Activated naive CD8-positive, alpha-beta T cell treated with anti-CD3 and anti-CD28 coated beads, Interleukin-2, amount 50 U/mL, for 16 hours (primary cell): ENCODE results near the gene ZNF526.
A peak's percentile ranks its signal among the peaks of the same experiment; 100 is the strongest.

Experiments
- DNase-seq: peaks from one replicate; pipeline ENCODE4 v3.0.0-alpha.2; 2020; ENCODE audit warnings: low read depth, low spot score

The ZNF526 gene, protein sequence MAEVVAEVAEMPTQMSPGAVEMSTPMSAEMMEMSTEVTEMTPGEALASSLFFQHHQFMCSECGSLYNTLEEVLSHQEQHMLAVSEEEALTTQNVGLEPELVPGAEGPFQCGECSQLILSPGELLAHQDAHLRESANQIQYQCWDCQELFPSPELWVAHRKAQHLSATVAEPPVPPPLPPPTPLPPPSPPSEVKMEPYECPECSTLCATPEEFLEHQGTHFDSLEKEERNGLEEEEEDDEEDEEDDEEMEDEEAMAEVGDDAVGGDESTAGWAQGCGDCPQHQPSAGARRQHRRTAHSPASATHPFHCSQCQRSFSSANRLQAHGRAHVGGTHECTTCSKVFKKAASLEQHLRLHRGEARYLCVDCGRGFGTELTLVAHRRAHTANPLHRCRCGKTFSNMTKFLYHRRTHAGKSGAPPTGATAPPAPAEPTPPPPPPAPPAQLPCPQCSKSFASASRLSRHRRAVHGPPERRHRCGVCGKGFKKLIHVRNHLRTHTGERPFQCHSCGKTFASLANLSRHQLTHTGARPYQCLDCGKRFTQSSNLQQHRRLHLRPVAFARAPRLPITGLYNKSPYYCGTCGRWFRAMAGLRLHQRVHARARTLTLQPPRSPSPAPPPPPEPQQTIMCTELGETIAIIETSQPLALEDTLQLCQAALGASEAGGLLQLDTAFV

DNA sequence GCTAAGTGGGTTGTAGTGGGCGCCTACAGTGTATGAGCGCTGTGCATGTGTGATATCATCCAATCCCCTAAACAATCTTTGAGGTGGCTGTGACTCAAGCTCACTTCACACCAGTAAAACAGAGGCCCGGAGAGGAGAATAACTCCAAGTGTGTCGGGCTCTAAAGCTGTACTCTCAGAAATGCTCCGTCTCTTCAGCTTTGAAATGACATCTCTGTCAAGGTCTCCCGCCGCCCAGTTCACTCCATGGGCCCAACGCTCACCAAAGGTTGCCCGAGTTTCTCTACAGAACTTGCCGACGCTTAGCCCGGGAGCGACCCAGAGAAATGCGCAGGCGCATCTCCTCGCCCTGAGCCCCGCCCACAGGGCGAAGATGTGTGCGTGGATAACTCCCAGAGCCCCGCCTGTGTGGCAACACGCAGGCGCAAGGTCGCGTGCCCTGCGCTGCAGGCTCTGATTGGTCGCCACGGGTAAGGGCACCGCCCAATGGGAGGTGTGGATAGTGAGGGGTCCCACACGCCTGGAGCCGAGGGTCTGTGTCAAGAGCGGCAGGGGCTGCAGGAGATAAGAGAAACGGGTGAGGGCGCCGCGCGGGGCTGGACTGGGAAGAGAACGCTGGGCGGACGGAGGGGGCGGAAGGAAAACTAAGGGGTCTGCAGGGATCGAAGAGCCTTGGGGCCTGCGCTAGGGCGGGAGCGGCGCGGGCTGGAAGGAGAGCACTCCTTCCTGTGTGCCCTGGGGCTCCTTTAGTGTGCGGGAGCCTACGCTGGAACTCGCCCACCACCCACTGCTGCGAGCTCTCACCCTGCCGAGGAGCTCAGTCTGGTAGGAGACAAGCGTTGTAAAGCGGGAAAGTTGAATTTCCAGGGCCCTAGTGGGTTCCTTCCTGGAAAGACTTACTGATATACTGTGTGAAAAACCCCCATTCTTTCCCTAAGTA, at the start of gene ZNF526:
Gene ZNF526, plus strand, starts transcription at position 501 of the 939 bp plus-strand sequence. CDS start 4,092 bp downstream, outside the sequence.
- DNase-seq, result peak; percentile 96

DNA sequence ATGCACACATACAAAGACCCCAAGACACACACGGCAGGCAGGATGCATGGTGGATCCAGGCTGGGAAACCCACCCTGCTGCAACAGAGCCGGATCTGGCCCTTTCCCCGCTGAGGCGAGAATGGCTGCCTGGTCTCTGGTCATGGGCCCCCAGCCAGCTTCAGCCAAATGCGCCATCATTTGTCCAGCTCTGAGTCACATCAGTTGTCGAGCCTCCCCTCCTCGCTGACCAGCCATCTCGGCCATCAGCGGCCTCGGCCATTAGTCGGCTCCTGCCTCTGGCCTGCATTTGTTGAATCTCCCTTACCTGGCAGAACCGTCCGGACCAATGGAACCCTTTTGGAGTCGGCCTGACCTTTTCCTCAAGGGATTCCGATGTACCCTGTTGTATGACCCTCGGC, 49.4 kb upstream of the ZNF526 start:
- DNase-seq, result no peak

DNA sequence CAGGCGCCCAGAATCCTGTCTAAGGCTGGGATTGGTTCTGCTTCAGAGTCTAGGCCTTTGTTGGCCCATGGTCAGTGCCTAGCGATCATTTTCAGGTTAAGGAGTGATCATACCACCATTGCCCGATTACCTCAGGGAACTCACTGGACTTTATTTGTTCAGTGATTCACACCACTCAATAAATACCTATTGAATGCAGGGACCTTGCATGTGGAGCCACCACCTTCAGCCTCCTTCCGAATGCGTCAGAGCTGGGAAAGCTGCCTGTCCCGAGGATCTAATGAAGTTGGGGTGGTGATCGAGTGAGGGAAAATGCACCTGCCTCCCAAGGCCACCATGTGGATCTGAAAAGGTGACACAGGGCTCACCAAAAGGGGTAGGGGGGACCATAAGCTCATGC, 47.9 kb upstream of the ZNF526 start:
- no peak for DNase-seq

DNA sequence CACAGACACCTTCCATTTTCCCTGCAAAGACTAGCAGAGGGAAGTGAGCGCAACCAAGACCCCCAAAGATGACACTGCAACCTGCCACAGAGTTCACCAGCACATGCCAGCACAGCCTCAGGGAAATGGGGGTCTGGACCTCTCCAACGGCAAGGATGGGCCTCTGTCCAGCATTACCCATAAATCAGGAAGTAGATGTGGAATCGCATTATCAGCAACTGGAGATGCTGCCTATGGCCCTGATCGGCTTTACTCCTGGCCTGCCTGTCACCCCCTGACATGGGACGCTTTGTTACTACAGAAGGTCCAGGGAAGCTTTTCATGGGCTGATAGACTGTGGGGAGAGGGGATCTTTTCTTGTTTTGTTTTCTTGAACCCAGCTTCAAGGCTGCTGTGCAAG, 46.4 kb upstream of the ZNF526 start:
- no peak for DNase-seq

DNA sequence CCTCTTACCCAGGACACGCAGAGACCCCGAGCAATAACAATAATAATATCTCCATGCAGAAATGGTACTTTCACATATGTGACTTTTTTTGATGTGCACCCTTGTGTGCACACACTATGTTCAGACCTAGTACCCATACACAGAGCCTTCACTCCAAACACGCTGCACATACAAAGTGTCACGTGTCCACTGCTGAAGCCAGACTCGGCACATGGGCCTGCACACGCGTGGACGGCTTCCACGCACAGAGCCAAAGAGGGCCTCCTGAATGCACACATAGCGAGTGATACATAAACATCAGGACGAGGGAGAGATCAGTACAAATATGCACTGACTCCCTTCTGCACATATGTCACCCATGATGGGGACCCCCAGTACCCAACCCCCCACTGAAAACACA, 45.9 kb upstream of the ZNF526 start:
- no peak for DNase-seq

DNA sequence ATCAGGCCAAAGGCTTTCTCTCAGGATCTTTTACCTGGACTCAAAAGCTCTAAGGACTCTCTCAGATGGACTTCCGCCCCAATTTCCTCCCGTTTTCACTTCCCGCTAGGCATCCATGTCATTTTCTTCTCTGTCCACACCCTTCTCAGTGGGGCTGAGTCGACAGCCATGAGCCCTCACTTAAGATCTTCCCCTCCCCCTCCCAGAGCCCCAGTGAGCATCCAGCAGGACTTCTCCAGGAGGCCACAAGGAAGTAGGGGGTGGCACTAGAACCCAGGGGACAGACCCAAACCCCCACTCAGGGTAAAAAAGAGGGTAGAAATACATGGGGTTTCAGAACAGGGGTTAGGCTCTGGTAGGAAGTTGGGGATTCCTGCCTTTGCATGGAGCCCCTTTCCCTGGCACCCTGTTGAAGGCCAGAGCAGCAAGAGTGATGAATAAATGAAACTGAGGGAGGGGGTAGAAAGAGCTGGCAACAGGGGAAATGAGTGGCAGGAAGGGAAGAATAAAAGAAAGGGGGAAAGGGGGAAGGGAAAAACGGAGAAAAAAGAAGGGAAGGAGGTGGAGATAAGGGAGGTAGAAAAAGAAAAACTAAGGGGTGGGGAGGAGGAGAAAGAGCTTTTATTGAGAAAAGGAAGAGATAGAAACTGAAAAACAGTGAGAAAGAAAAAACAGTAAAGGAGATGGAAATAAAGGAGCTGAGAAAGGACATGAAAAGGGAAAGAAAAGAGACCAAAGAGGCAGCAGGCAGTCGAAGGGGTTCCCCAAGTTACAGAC, 45.0 kb upstream of the ZNF526 start:
- DNase-seq, result no peak

DNA sequence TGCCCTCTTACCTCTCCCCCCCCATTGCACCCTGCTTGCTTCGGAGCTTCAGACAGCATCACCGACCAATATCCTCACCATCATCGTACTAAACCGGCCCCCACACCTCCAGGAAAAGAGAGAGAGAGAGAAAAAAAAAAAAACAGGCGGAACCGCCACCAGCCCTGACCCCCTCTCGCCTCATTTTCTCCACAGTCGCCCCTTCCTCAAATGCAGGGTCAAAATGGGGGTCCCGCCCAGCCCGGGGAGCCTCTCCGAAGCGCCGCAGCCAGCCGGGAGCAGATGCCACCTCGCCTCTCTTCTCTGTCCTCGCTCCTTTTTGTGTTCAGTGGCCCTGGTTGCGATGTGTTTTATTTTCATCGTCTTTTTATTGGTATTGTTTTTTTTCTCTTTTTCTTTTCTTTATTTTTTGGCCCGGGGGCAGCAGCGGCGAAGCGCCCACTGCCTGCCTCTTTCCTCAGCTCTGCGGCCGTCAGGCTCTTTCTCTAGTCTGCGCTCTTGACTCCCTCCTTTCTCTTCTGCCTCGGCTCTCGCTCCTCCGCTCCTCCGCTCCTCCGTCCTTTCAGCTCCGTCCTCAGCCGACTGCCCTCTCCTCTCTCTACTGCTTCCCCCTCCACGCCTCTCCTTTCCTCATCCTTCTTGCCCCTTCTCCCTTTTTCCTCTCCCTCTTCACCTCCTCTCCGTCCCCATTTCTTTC, 44.0 kb upstream of the ZNF526 start:
- DNase-seq, result no peak

DNA sequence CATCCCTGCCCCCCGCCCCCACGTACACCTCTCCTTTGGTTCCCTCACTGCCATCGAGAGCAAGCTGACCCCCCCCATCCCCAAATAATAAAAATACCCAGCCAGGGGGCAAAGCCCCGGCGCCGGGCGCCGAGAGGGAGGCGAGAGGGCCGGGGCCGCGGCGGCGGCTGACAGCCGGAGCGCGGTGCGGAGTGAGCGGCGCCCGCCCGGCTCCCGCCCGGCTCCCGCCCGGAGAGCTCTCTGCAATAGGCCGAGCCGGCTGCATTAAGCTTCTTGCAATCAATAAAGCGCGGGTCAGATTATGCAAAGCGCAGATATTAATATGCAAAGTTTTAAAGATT, 43.5 kb upstream of the ZNF526 start:
- DNase-seq, result no peak

DNA sequence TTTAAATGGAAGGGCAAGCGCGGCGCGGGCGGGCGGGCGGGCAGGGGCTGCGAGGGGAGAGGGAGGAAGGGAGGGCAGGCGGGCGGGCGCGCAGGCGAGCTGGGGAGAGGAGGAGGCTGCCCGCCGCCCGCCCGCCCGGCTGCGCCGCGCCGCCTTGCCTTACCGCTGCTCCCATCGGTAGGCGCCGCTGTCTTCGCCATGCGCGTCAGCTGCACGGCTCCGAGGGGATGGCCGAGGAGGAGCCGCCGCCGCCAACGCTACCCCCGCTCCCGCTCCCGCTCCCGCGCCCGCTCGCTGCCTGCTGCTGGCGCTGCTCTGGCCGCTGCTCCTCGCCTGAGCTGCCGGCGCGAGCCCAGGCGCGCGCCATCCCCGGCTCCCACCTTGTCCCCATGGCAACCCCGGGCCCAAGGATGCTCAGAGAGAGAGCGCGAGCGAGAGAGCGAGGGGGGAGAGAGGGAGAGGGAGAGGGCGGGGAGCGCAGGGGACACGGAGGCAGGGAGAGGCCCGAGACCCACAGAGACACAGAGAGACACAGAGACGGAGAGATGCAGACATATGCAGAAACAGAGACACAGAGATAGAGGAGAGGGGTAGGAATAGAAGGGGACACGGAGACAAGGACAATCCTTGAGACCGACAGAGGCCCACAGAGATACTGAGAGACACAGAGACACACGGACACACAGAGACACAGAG, 43.0 kb upstream of the ZNF526 start:
- peak; percentile 46 for DNase-seq

DNA sequence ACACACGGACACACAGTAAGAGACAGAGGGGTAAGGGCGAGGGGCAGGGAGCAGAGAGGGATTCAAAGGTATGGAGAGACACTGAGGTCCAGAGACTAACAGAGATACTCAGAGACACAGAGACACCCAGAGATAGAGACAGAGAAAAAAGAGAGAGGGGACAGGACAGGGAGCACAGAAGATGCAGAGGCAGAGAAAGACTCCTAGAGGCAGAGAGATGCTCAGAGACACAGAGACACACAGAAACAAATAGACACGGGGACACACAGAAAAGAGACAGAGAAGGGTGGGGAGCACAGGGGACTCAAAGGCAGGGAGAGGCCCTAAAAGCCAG, 42.5 kb upstream of the ZNF526 start:
- no peak for DNase-seq

DNA sequence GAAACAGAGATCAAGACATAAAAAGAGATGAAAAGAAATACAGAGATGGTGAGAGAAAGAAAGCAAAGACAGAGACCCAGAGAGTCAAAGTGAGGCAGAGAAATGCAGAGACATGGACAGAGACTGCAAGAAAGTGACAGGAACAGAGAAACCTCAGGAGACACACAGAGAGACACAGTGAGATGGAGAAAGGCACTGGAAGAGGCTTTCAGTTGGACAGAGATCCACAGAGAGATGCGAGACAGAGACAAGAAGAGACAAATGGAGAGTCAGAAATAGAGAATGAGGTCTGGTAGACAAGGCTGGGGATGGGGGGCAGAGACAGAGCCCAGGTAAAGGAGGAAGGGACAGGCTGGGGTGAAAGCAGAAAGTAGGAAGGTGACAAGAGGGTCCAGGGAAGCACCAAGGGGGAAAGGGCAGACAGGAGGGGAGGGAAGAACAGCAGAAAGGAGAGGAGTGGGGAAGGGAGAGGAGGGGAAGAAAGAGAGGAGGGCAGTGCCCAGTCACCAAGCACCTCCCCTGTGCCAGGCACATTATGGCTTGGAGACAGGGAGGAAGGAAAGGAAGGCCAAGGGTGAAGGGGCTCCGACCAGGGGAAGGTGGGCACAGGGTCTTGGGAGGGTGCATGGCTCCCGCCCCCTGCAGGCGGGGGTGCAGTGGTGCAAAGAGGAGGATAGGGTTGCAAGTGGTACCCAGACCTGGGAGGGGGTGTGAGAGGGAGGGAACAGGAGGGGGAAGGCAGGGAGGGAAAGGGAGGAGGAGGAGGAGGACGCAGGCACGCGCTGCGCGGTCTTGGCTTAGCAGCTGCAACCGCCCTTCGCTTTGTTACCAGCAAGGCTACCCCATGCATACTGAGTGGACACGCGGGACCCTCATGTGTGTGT, 41.1 kb upstream of the ZNF526 start:
- no peak for DNase-seq

DNA sequence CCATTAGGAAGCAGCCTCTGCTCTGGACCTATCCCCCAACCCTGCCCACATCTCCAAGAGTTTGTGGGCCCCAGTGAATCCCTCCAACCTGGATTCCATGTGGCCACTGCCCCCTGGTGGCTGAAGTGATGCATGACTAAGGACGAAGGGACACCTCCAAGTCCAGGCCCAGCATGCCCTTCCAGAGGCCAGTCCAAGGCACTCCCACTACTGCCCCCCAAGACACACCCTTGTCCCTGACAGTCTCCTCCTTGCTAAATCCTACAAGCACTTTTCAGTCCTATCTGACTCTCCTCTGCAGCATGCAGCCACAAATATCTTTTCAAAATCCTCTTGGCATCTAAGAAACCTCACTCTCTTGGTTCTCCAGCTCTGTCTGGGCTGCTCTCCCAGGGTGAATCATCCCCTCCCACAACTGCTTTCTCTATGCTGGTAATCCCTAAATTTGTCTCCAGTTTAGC, 35.7 kb upstream of the ZNF526 start:
- DNase-seq, result peak; percentile 43

DNA sequence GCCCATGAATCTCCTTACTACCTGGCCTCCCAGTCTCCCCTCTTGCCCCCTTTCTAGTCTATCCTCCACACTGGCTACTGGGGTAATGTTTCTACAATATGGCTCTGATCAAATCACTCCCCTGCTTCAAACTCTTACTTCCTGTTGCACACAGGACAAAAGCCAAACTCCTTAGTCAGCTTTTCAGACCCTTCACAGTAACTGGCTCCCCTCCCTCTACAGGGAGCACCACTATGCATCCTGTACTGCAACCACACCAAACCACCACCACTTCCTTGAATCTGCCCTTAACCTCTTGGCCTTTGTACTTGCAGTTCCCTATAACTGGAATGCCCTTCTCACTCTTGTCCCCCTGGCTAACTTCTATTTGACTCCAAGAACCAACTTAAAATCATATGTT, 34.8 kb upstream of the ZNF526 start:
- no peak for DNase-seq

DNA sequence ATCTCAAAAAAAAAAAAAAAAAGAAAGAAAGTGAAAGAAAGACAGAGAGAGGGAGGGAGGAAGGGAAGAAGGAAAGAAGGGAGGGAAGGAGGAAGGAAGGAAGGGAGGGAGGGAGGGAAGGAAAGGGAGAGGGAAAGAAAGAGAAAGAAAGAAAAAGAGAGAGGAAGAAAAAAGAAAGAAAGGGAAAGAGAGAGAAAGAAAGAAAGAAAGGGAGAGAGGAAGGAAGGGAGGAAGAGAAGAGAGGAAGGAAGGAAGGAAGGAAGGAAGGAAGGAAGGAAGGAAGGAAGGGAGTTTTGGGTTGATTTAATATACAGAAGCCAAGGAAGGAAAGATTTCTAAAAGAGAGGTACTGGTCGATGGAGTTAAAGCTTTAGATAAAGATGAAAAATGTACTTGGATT, 31.4 kb upstream of the ZNF526 start:
- no peak for DNase-seq

DNA sequence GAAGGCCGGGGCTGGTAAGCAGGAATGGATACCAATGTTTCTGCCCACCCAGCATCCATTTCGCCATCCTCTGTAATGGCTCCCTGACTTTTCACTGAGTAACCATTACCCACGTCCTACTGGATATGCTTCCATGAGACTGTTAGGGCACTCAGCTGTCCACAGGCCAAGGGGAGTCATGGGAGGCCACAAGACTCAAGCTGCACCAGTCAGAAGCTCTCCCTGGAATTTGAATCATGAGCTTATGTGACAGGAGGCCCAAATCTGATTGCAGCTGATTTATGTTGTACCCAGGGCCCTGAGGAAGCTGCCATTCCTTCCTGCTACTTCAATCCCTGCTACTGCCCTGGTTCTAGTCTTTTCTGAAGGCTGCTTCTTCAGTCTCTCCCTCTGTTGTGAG, 31.0 kb upstream of the ZNF526 start:
- DNase-seq, result no peak

DNA sequence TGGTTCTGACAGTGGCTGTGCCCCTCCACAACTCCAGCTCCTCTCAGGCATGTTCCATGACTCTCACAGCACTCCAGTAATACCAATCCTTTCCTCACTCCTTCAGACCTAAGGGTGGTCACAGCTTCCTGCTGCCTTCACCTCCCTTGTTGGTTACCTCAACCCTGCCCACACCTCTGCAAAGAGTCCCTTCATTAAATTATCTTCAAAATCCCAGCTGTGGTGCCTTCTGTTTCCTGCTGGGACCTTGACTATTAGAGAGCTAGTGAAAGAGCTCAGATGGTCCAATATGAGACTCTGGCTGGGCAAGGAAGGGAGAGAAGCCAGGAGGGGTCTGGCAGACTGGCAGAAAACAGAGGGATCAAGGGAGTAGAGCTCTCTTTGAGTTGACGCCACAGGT, 28.8 kb upstream of the ZNF526 start:
- no peak for DNase-seq

DNA sequence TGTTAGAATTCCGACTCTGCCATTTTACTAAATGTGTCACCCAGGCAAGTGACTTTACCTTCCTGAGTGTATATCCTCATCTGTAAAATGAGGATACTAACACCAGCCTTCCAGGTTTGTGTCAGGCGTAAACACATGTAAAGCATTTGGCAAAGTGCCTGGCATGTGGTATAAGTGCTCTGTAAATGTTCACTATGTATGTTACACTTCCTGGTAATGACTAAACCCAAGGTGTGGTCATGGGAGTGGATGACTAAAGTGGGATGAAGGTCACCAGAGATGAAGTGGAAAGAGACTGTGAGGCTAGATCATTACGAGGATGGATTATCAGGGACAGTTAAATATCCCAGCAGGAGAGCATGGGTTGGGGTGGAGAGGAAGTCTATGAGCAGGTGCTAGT, 28.3 kb upstream of the ZNF526 start:
- no peak for DNase-seq

DNA sequence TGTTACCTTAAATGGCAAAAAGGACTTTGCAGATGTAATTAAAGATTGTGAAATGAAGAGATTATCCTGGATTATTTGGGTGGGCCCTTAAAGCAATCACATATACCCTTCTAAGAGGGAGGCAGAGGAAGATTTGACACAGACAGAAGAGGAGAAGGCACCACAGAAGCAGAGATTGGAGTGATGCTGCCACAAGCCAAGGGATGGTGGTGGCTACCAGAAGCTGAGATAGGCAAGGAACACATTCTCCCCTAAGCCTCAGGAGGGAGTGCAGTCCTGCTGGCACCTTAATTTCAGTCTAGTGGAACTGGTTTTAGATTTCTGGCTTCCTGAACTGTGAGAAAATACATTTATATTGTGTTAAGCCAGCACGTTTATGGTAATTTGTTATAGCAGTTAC, 26.8 kb upstream of the ZNF526 start:
- no peak for DNase-seq

DNA sequence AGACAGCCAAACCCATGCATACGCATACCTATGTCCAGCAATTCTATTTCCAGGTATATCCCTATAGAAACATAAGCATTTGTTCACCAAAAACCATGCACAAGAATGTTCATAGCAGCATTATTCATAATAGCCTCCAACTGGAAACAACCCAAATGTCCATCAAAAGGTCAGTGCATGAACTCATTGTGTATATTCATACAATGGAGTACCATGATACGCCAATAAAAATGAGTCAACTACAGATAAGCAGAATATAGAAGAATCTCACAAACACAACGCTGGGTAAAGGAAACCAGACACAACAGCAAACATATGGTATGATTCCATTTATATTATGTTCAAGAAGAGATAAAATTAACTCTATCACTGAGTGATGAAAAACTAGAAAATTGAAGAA, 26.4 kb upstream of the ZNF526 start:
- DNase-seq, result no peak
